Stimulated activated CD8-positive, alpha-beta memory T cell treated with anti-CD3 and anti-CD28 coated beads, Interleukin-15, amount 100 ng/mL, for 1 hour (primary cell): ENCODE measurements around the gene LMO7.
A peak's percentile ranks its signal among the peaks of the same experiment; 100 is the strongest.

Source experiments
- DNase-seq: peaks from one replicate; pipeline ENCODE4 v3.0.0-alpha.2; 2020; ENCODE audit warnings: low read depth

LMO7 gene

GRCh38 chr13:75635828-75636435 lies at the start of gene LMO7:
LMO7 (plus strand) TSS chr13:75636330; CDS start chr13:75636658, 328 bp downstream.
- peak; percentile 19 for DNase-seq

GRCh38 chr13:75587679-75588078 lies 48.5 kb upstream of the LMO7 start:
- DNase-seq: no peak

- no peak for DNase-seq
Measured at GRCh38 chr13:75596657-75597182, 39.4 kb upstream of the LMO7 start.

GRCh38 chr13:75600371-75600770 lies 35.8 kb upstream of the LMO7 start:
- DNase-seq: no peak

GRCh38 chr13:75603038-75603437 lies 33.1 kb upstream of the LMO7 start:
- no peak for DNase-seq

GRCh38 chr13:75607447-75607846 lies 28.7 kb upstream of the LMO7 start:
- DNase-seq: no peak

GRCh38 chr13:75610466-75610865 lies 25.7 kb upstream of the LMO7 start:
- DNase-seq: no peak

- DNase-seq: no peak
Measured at GRCh38 chr13:75612354-75612753, 23.8 kb upstream of the LMO7 start.

- no peak for DNase-seq
Measured at GRCh38 chr13:75617230-75617629, 18.9 kb upstream of the LMO7 start.

- no peak for DNase-seq
Measured at GRCh38 chr13:75618308-75618707, 17.8 kb upstream of the LMO7 start.

GRCh38 chr13:75620020-75620419 lies 16.1 kb upstream of the LMO7 start:
- no peak for DNase-seq

- no peak for DNase-seq
Measured at GRCh38 chr13:75621147-75621546, 15.0 kb upstream of the LMO7 start.

GRCh38 chr13:75628801-75629200 lies 7.3 kb upstream of the LMO7 start:
- no peak for DNase-seq

GRCh38 chr13:75633285-75633684 lies 2.8 kb upstream of the LMO7 start:
- DNase-seq: no peak

GRCh38 chr13:75635101-75635827 lies 866 bp upstream of the LMO7 start:
- DNase-seq: no peak

GRCh38 chr13:75636436-75637180 lies 478 bp downstream of the LMO7 start:
- DNase-seq: no peak

GRCh38 chr13:75637181-75637750 lies 1.1 kb downstream of the LMO7 start:
- DNase-seq: no peak

- no peak for DNase-seq
Measured at GRCh38 chr13:75639454-75639853, 3.3 kb downstream of the LMO7 start.

- no peak for DNase-seq
Measured at GRCh38 chr13:75641026-75641425, 4.9 kb downstream of the LMO7 start.

- no peak for DNase-seq
Measured at GRCh38 chr13:75643182-75643581, 7.1 kb downstream of the LMO7 start.

GRCh38 chr13:75643693-75644092 lies 7.6 kb downstream of the LMO7 start:
- DNase-seq: no peak

GRCh38 chr13:75645141-75645540 lies 9.0 kb downstream of the LMO7 start:
- no peak for DNase-seq
